Adipose tissue (tissue), 3 donors: ENCODE data around the gene PXYLP1. TPM values are rescaled to one million over a fixed set of nuclear protein-coding genes. Genes with fewer than 3 reads are reported as not detected.

Experiments
- H3K27ac ChIP-seq: one replicate; pipeline ENCODE4 v1.5.1; 2013; ENCODE audit warnings: low read depth, low read length
- WGBS, 3 donors: extraction: QIAGEN DNeasy Blood & Tissue Kit; methylation state at CpG; one replicate each; pipeline ENCODE4 v1.1.7; 2013; 5-methylcytosine and 5-hydroxymethylcytosine counted together
- polyA plus RNA-seq, 3 donors: library from polyadenylated mRNA; stranded (reverse); fragments of 200-250 nt; gene quantifications; one replicate each; pipeline ENCODE4 v1.2.3, GENCODE V29; 2013
- donor health status: healthy with polysubstance abuse.
- donor health status: Bipolar disorder and iron deficiency.
- donor health status: healthy.

Gene PXYLP1
- polyA plus RNA-seq, 3 donors = 2.4 to 7.9 (median 5.1) TPM

- 78 to 82% (median 81%) methylated on average over 5 of the region's 5 CpGs for WGBS, 3 donors
- no peak overlapping the region for H3K27ac ChIP-seq
Observed at GRCh38 chr3:141242377-141243092, 10.9 kb downstream of the PXYLP1 start.

- H3K27ac ChIP-seq = no peak overlapping the region
- WGBS, 3 donors = 66 to 82% (median 68%) methylated on average over 11 of the region's 11 CpGs
Observed at GRCh38 chr3:141243271-141243707, 11.7 kb downstream of the PXYLP1 start.

GRCh38 chr3:141246224-141246957 is 14.8 kb downstream of the PXYLP1 start:
- no peak overlapping the region for H3K27ac ChIP-seq
- WGBS, 3 donors = 79 to 93% (median 92%) methylated on average over 5 of the region's 5 CpGs

- WGBS, 3 donors = 61 to 96% (median 83%) methylated on average over 2 of the region's 2 CpGs
- H3K27ac ChIP-seq = no peak overlapping the region
Observed at GRCh38 chr3:141246958-141247301, 15.3 kb downstream of the PXYLP1 start.

GRCh38 chr3:141248064-141248463 is 16.4 kb downstream of the PXYLP1 start:
- H3K27ac ChIP-seq = no peak overlapping the region
- WGBS, 3 donors = 90 to 94% (median 92%) methylated on average over 5 of the region's 5 CpGs

DNA sequence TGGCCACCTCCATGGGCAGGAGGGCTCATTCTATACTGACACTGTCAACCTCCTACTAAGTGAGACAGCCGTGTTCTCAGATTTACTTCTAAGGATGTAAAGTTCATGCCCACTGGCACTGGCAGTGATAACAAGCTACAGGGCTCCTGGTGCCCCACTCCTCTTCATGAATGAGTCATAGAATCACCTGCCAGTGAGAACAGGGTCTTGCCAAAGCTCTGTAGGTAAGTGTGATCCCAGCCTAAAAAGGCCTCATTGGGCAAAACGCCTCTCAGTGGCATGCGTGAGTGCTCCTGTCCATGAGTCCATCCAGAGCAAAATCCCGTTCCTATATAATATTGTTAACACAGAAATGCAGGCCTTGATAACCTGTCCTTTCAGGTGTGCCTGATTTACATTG is 17.4 kb downstream of the PXYLP1 start:
- 75 to 96% (median 91%) methylated on average over 4 of the region's 4 CpGs for WGBS, 3 donors
- no peak overlapping the region for H3K27ac ChIP-seq

GRCh38 chr3:141250342-141250741 is 18.7 kb downstream of the PXYLP1 start:
- 94 to 96% (median 95%) methylated on average over 5 of the region's 5 CpGs for WGBS, 3 donors
- H3K27ac ChIP-seq = no peak overlapping the region

DNA sequence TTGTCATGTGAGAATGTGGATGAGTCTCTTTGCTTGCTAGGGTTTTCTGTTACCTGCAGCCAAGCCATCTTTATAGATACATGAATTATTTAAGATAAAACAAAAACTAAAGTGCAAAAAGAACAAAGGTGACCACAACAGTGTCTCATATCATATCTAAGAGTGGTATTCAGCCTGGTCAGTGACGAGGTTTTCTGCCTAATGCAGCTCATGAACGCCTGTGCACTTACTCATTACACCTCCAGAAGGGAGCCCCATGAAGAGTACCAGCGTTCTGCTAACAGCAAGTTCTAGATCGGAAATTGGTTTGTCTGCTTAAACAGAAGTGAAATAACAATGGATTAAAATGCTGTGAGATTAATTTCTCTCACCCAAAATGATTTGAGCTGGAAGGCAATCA is 19.2 kb downstream of the PXYLP1 start:
- 94 to 98% (median 97%) methylated on average over 4 of the region's 4 CpGs for WGBS, 3 donors

GRCh38 chr3:141253326-141253725 is 21.7 kb downstream of the PXYLP1 start:
- no peak overlapping the region for H3K27ac ChIP-seq
- WGBS, 3 donors = 85 to 88% (median 87%) methylated on average over 2 of the region's 2 CpGs

More for the DNA sequence above, 19.2 kb downstream of the PXYLP1 start:
- no peak overlapping the region for H3K27ac ChIP-seq

GRCh38 chr3:141253811-141254210 is 22.2 kb downstream of the PXYLP1 start:
- H3K27ac ChIP-seq = no peak overlapping the region
- 96 to 97% (median 97%) methylated on average over 11 of the region's 11 CpGs for WGBS, 3 donors

DNA sequence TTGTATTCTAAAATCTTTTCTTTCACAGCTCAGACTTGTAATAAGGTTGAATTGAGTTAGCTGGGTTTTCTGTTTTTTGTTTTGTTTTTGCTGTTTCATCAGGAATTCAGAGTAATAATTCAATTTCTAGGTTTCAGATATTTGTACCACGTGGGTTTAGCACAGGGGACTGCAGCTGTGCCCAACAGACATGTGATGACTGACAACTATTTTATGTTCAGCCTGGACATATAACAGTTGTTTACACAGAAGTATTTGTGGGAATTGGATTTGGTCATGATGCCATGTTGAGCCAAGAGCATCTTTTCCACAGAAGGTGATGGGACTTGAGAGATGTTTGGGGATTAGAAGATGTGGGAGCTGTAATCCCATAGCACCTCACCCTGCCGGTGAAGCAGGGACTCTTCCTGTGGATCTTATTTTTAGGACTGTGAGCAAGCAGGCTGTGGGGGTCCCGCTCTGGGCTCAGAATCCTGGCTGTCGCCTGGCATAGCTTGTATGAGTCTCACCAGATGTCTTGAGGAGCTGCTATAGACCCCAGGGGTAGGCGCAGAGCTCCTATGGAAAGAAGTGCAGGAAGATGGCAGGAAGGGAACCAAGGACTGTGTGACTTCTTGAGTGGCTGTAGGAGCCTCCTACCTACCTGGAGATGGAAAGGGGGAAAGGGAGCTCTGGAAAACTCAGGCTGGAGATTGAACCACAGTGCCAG is 23.7 kb downstream of the PXYLP1 start:
- WGBS, 3 donors = 82 to 85% (median 82%) methylated on average over 5 of the region's 5 CpGs
- H3K27ac ChIP-seq = no peak overlapping the region

- 53 to 85% (median 85%) methylated on average over 6 of the region's 6 CpGs for WGBS, 3 donors
- H3K27ac ChIP-seq = no peak overlapping the region
Observed at GRCh38 chr3:141255846-141256261, 24.2 kb downstream of the PXYLP1 start.

- no peak overlapping the region for H3K27ac ChIP-seq
- WGBS, 3 donors = 89 to 94% (median 91%) methylated on average over 6 of the region's 6 CpGs
Observed at GRCh38 chr3:141256820-141257219, 25.2 kb downstream of the PXYLP1 start.

- WGBS, 3 donors = 79 to 87% (median 83%) methylated on average over 8 of the region's 8 CpGs
- H3K27ac ChIP-seq = no peak overlapping the region
Observed at GRCh38 chr3:141257961-141258360, 26.3 kb downstream of the PXYLP1 start.

- 69 to 96% (median 91%) methylated on average over 2 of the region's 2 CpGs for WGBS, 3 donors
- H3K27ac ChIP-seq = no peak overlapping the region
Observed at GRCh38 chr3:141258973-141259372, 27.3 kb downstream of the PXYLP1 start.

- no peak overlapping the region for H3K27ac ChIP-seq
- WGBS, 3 donors = 79 to 90% (median 89%) methylated on average over 15 of the region's 15 CpGs
Observed at GRCh38 chr3:141259821-141260629, 28.4 kb downstream of the PXYLP1 start.

- no peak overlapping the region for H3K27ac ChIP-seq
- WGBS, 3 donors = 93 to 100% (median 95%) methylated on average over 2 of the region's 2 CpGs
Observed at GRCh38 chr3:141260630-141260927, 29.0 kb downstream of the PXYLP1 start.

- WGBS, 3 donors = 71 to 86% (median 73%) methylated on average over 8 of the region's 8 CpGs
- no peak overlapping the region for H3K27ac ChIP-seq
Observed at GRCh38 chr3:141261472-141262307, 30.1 kb downstream of the PXYLP1 start.
